ENCODE measurements around the gene ELOA. TPM values are rescaled to one million over a fixed set of nuclear protein-coding genes. Genes with fewer than 3 reads are reported as not detected.
A peak's percentile ranks its signal among the peaks of the same experiment; 100 is the strongest.
"Not testable (repeated sequence)": the region's sequence is repeated elsewhere in the genome, so short reads cannot be mapped to it uniquely, and the experiment has no call there.

ELOA gene
- total RNA-seq, 2 donors from 2014 or later, result 25.5 to 27.5 TPM

DNA sequence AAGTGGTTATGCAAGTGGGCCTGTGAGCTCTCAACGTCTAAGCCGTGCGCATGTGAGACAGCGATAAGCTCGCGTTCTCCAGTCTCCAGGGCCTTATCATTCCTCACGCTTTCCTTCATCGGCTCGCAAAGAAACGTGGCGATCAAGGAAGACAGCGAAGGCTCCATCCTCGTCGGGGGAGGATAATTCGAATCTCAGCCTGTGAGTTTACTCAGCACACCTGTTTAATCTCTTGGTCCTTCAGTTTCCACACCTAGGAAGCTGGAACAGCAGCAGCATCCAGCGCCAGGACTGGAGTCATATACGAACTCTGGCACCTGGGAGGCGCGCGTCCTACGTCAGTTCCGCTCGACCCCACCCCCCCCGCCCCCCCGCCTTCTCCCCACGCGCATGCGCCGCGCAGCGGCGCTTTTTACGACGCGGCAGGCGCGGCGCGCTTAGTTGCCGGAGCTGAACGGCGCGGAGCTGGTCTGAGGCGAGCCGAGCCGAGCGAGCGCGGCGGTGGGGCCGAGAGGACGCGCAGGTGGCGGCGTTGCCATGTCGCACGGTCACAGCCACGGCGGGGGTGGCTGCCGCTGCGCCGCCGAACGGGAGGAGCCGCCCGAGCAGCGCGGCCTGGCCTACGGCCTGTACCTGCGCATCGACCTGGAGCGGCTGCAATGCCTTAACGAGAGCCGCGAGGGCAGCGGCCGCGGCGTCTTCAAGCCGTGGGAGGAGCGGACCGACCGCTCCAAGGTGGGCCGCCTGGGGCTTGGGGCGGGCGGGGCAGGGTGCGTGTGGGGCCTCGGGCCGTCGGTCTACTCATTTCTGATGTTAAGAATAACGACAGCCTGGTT, 34.9 kb downstream of the ELOA start, which contains the start of gene PITHD1:
TSS of gene PITHD1 (plus strand) at position 440 of the 836 bp plus-strand sequence. CDS start at position 538, 98 bp downstream.
- H3K36me3 ChIP-seq, result no peaks in the 10 kb centered on the region
- peak within 1 kb of the TSS; percentile 89 to 92 for H3K27ac ChIP-seq
- no peaks in the 10 kb centered on the region for H3K27me3 ChIP-seq
- DNase-seq (ENCODE audit: low spot score), result peak; percentile 89
- no peaks in the 10 kb centered on the region for H3K9me3 ChIP-seq
- peak within 1 kb of the TSS; percentile 98 to 99 for H3K4me3 ChIP-seq
- peaks cover 0 to 24% of the 10 kb centered on the region in 2 donors for H3K4me1 ChIP-seq
- TF ChIP-seq, protein P1, sequence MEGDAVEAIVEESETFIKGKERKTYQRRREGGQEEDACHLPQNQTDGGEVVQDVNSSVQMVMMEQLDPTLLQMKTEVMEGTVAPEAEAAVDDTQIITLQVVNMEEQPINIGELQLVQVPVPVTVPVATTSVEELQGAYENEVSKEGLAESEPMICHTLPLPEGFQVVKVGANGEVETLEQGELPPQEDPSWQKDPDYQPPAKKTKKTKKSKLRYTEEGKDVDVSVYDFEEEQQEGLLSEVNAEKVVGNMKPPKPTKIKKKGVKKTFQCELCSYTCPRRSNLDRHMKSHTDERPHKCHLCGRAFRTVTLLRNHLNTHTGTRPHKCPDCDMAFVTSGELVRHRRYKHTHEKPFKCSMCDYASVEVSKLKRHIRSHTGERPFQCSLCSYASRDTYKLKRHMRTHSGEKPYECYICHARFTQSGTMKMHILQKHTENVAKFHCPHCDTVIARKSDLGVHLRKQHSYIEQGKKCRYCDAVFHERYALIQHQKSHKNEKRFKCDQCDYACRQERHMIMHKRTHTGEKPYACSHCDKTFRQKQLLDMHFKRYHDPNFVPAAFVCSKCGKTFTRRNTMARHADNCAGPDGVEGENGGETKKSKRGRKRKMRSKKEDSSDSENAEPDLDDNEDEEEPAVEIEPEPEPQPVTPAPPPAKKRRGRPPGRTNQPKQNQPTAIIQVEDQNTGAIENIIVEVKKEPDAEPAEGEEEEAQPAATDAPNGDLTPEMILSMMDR (IDR thresholded peaks at IDR 0.05), result no peak

DNA sequence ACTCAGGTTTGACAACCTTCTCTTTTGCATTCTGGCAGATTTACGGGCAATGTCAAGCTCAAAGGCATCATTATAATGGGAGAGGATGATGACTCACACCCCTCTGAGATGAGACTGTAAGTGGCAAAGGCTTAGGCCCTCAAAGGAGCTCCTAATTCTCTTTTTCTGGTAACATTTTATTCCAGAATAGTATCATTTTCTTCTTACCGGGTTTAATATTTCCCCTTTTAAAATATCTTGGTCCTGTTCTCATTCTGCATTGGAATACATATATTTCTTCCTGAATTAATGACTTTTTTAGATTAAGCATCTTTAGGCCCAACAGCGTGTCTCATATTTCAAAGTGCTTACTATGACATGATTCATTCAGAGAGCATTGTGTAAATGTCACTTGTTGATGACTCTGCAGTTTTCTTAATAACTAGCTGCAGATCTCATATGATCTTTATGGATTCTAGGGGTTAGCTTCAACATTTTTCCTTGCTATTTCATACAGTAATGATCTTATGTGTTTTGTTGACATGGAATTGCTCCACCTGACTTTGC, 36.6 kb downstream of the ELOA start:
- DNase-seq (ENCODE audit: low spot score), result no peak
- Histone ChIP-seq H3K4me1 (peaks cover 0 to 24% of the 10 kb centered on the region in 2 donors), H3K27ac (no peak overlapping the region), H3K9me3 (no peaks in the 10 kb centered on the region), H3K4me3 (no peak overlapping the region), H3K36me3 (peaks cover 7% of the 10 kb centered on the region), H3K27me3 (no peaks in the 10 kb centered on the region)
- TF ChIP-seq, protein P1 (IDR thresholded peaks at IDR 0.05), result no peak

DNA sequence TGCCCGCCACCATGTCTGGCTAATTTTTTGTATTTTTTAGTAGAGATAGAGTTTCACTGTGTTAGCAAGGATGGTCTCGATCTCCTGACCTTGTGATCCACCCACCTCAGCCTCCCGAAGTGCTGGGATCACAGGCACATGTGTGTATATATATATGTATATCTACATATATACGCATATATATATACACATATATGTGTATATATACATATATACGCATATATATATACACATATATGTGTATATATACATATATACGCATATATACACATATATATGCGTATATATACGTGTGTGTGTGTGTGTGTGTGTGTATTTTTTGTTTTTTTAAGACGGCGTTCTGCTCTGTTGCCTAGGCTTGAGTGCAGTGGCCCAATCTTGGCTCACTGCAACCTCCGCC, 39.9 kb downstream of the ELOA start:
- not testable (repeated sequence) for H3K4me3 ChIP-seq; H3K9me3 ChIP-seq; H3K27me3 ChIP-seq; DNase-seq (ENCODE audit: low spot score); H3K27ac ChIP-seq
- H3K4me1 ChIP-seq, result peaks cover 0 to 17% of the 10 kb centered on the region in 2 donors
- peaks cover 34% of the 10 kb centered on the region for H3K36me3 ChIP-seq

DNA sequence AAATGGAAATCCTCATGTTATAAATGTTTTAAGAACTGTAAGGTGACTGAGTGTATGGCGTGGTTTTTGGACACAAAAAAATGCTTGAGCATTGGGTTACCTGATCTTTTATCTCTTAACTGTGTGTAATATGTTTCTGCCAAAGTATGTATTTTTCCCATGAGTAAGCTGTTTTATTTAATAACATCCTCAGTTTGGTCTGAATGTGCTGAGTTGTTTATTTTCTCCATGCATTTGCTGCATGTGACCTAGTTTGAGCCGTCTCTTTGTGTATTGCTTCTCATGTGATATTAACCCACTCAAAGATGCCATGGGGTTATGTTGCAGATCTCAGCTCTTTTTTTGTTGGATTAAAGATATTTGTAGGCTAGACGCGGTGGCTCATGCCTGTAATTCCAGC, 41.6 kb downstream of the ELOA start:
- TF ChIP-seq, protein P1 (IDR thresholded peaks at IDR 0.05), result no peak
- H3K4me1 ChIP-seq, result peaks cover 0 to 5% of the 10 kb centered on the region in 2 donors
- no peak overlapping the region for H3K27ac ChIP-seq
- H3K4me3 ChIP-seq, result no peak overlapping the region
- no peak for DNase-seq (ENCODE audit: low spot score)
- H3K36me3 ChIP-seq, result peaks cover 36% of the 10 kb centered on the region
- no peaks in the 10 kb centered on the region for H3K9me3 ChIP-seq
- no peaks in the 10 kb centered on the region for H3K27me3 ChIP-seq

DNA sequence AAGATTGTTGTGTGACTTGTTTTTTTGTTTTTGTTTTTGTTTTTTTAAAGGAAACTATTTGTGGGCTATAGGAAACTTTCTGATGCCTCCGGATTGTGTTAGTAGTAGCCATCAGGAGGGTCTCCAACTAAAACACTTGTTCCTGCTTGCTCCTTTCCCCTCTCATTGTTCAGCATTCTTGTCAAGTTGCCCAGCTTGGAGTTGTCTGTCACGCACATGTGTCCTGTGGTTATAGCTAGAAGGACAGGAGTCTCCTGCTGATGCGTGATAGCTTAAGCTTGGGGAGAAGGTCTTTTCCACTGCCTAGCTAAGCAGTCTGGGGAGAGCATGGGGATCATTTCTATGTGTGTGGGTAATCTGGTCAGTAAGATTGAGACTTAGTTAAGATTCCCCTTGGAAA, 44.4 kb downstream of the ELOA start:
- Histone ChIP-seq H3K27ac (no peak overlapping the region), H3K36me3 (peaks cover 36% of the 10 kb centered on the region), H3K4me3 (no peak overlapping the region), H3K27me3 (no peaks in the 10 kb centered on the region), H3K4me1 (peaks cover 4 to 22% of the 10 kb centered on the region in 2 donors), H3K9me3 (no peaks in the 10 kb centered on the region)
- no peak for DNase-seq (ENCODE audit: low spot score)
- TF ChIP-seq, protein P1 (IDR thresholded peaks at IDR 0.05), result no peak

DNA sequence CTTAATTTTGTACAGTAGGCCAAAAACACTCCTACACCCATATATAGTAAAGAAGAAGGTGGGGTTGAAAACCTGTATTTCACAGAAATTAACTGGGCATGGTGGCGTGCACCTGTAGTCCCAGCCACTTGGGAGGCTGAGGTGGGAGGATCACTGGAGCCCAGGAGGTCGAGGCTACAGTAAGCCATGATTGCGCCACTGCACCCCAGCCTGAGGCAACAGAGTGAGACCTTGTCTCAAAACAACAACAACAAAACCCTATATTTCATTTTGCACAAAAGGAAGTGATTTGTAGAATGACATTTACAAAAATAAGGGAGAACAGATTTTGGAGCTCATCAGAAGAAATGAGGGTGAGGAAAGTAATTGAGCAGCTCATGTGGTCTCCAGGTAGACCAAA, 45.4 kb downstream of the ELOA start:
- TF ChIP-seq, protein P1 (IDR thresholded peaks at IDR 0.05), result no peak
- no peaks in the 10 kb centered on the region for H3K27me3 ChIP-seq
- no peak for DNase-seq (ENCODE audit: low spot score)
- H3K9me3 ChIP-seq, result no peaks in the 10 kb centered on the region
- H3K36me3 ChIP-seq, result peaks cover 42% of the 10 kb centered on the region
- peaks cover 4 to 32% of the 10 kb centered on the region in 2 donors for H3K4me1 ChIP-seq
- H3K4me3 ChIP-seq, result no peak overlapping the region
- H3K27ac ChIP-seq, result no peak overlapping the region

Measured in right atrium auricular region (tissue), 2 donors.